Measurements from ENCODE around the gene SGTA.

The SGTA gene

DNA sequence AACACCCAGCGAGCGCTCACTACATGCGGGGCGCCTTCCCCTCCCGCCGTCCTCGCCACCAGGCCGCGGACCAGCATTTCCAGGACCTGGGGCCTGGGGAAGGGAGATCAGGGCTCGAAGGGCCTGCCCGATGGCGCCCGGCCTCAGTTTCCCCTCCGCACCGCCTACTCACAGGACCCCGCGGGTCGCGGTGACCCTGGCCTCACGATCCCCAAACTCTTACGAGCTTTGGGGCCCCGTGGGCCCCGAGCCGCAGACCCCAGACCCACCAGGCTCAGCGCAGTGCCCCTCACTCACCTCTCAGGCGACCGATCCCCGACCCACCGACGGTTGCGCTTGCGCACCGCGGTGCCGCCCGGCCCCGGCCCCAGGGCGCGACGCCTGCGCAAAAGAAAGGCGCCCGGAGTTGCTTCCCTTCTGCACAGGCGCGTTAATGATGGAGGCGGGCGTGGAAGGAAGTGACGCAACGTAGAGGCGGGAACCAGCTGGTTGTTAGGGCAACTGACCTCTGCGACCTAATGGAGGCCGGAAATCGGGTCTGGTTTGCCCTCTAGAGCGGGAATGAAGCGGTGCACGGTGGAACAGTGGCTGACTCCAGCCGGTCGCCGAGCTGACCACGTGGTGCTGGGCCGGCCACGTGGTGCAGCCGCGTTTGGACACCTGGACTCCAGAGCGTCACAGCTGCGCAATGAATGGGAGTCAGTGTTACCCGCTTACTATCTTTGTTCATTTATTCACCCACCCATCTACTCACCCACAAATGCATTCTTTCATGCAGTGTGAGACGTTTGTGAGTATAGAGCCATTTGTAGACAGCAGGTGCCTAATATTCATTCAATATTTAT lies at the start of gene SGTA:
SGTA (minus strand) TSS at position 338 of the 845 bp plus-strand sequence. CDS start 14,205 bp downstream, outside the sequence.
- FAIRE-seq: no peak
- TF ChIP-seq, protein P1, sequence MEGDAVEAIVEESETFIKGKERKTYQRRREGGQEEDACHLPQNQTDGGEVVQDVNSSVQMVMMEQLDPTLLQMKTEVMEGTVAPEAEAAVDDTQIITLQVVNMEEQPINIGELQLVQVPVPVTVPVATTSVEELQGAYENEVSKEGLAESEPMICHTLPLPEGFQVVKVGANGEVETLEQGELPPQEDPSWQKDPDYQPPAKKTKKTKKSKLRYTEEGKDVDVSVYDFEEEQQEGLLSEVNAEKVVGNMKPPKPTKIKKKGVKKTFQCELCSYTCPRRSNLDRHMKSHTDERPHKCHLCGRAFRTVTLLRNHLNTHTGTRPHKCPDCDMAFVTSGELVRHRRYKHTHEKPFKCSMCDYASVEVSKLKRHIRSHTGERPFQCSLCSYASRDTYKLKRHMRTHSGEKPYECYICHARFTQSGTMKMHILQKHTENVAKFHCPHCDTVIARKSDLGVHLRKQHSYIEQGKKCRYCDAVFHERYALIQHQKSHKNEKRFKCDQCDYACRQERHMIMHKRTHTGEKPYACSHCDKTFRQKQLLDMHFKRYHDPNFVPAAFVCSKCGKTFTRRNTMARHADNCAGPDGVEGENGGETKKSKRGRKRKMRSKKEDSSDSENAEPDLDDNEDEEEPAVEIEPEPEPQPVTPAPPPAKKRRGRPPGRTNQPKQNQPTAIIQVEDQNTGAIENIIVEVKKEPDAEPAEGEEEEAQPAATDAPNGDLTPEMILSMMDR (IDR thresholded peaks at IDR 0.05; ENCODE audit: insufficient read depth, missing control alignments): peak; percentile 3
- DNase-seq (ENCODE audit: insufficient read length, low spot score): peak; percentile 99

DNA sequence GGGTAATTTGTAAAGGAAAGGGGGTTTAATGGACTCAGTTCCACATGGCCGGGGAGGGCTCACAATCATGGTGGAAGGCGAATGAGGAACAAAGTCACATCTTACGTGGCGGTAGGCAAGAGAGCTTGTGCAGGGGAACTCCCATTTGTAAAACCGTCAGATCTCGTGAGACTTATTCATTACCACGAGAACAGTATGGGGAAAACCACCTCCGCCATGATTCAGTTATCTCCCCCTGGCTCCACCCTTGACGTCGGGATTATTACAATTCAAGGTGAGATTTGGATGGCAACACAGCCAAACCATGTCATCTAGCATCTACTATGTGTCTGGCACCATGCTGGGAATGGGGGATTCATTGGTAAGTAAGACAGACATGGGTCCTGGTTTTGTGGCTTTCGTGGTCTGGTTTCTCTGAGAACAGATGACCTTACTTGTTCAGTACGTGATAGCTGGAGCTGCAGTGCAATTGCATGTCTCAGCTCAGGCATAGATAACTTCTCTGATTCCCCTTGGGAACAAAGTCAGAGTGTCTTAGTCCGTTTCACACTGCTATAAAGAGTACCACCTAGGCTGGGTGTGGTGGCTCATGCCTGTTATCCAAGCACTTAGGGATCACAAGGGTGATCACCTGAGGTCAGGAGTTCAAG lies 44.9 kb upstream of the SGTA start:
- TF ChIP-seq, protein P1 (IDR thresholded peaks at IDR 0.05; ENCODE audit: insufficient read depth, missing control alignments): no peak
- no peak for FAIRE-seq
- no peak for DNase-seq (ENCODE audit: insufficient read length, low spot score)

DNA sequence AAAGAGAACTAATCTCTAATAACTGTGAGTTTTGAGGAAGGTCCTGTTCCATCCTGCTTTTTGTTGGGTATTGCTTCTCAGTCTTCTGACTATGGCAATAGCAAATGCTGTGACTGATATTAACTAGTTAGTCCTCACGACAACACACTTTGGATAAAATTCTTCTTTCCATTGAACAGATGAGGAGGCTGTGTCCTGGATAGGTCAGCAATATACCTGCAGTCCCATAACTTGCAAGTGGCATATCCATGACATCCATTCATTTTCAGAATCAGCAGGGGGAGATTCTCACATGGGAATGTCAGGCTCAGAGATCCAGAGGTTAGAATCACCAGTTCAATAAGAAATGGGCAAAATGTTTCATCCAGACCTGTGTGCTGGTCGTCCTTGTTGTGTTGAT lies 43.9 kb upstream of the SGTA start:
- no peak for FAIRE-seq
- TF ChIP-seq, protein P1 (IDR thresholded peaks at IDR 0.05; ENCODE audit: insufficient read depth, missing control alignments): no peak
- DNase-seq (ENCODE audit: insufficient read length, low spot score): no peak

GRCh38 chr19:2824129-2824528 lies 41.1 kb upstream of the SGTA start:
- no peak for DNase-seq (ENCODE audit: insufficient read length, low spot score)
- TF ChIP-seq, protein P1 (IDR thresholded peaks at IDR 0.05; ENCODE audit: insufficient read depth, missing control alignments): no peak
- no peak for FAIRE-seq

GRCh38 chr19:2823646-2824045 lies 40.6 kb upstream of the SGTA start:
- TF ChIP-seq, protein P1 (IDR thresholded peaks at IDR 0.05; ENCODE audit: insufficient read depth, missing control alignments): no peak
- FAIRE-seq: no peak

GRCh38 chr19:2822846-2823245 lies 39.8 kb upstream of the SGTA start:
- TF ChIP-seq, protein P1 (IDR thresholded peaks at IDR 0.05; ENCODE audit: insufficient read depth, missing control alignments): no peak
- no peak for FAIRE-seq
- DNase-seq (ENCODE audit: insufficient read length, low spot score): no peak

More at GRCh38 chr19:2823646-2824045, 40.6 kb upstream of the SGTA start:
- no peak for DNase-seq (ENCODE audit: insufficient read length, low spot score)

Measured in D721Med (cell line).